Measurements from ENCODE around the gene CYRIA.

- no peak for TF ChIP-seq CTCF (IDR thresholded peaks at IDR 0.05; ENCODE audit: low read depth, low read length, missing input control)
- TF ChIP-seq YY1 (IDR thresholded peaks at IDR 0.05): no peak
- TF ChIP-seq TAF1 (conservative IDR thresholded peaks at IDR 0.05): no peak
- TF ChIP-seq RAD21 (IDR thresholded peaks at IDR 0.05): no peak
- no peak for TF ChIP-seq EGR1 (IDR thresholded peaks at IDR 0.05; ENCODE audit: low read depth in 2 of 2)
- TF ChIP-seq, protein P1, sequence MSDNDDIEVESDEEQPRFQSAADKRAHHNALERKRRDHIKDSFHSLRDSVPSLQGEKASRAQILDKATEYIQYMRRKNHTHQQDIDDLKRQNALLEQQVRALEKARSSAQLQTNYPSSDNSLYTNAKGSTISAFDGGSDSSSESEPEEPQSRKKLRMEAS (IDR thresholded peaks at IDR 0.05): no peak
- no peak for TF ChIP-seq RXRA (IDR thresholded peaks at IDR 0.05)
- TF ChIP-seq REST (IDR thresholded peaks at IDR 0.05): no peak
- TF ChIP-seq GABPA (IDR thresholded peaks at IDR 0.05 in 1 of 2, conservative IDR thresholded peaks at IDR 0.05 in 1 of 2): no peak
- TF ChIP-seq JUND (IDR thresholded peaks at IDR 0.05): no peak
- no peak for TF ChIP-seq FOXA1 (IDR thresholded peaks at IDR 0.05)
- TF ChIP-seq FOXA2 (IDR thresholded peaks at IDR 0.05): no peak
- TF ChIP-seq, protein P2, sequence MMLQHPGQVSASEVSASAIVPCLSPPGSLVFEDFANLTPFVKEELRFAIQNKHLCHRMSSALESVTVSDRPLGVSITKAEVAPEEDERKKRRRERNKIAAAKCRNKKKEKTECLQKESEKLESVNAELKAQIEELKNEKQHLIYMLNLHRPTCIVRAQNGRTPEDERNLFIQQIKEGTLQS (IDR thresholded peaks at IDR 0.05): no peak
Measured at GRCh38 chr2:16674154-16674553, 8.5 kb upstream of the CYRIA start.

All from liver (tissue), 3 donors.